GM21390 (cell line): ENCODE results near the gene CRNKL1.

Experiments used
- ATAC-seq: cut with Tn5 transposase; IDR thresholded peaks from one replicate; pipeline ENCODE4 v1.9.1; 2021; ENCODE audit not compliant: unreplicated experiment

The CRNKL1 gene

DNA sequence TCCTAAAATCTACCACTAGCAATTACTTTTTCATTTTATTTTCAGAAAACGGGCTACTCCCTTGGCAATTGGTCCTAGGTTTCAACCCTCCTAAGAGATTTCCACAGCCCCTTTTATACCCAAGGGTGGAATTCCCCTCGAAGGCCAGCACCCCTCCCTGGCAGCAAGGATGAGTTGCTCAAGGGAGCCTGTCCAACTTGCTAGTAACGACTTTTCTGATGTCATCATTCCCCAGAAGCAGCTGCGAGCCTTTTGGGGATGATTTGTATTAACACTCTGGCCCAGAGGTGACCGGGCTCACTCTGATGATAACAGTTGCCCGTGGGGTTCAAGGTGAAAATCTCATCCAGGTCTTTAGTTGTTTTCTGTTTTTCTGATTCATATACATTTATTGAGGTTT, 65.8 kb downstream of the CRNKL1 start:
- no peak for ATAC-seq
